COR-L47 (cell line): Measurements from ENCODE around the gene RNF113B.

Source experiments
- DNase-seq: peaks from one replicate; lab custom pipeline; 2025; lab: John Stamatoyannopoulos, UW

Gene RNF113B

DNA sequence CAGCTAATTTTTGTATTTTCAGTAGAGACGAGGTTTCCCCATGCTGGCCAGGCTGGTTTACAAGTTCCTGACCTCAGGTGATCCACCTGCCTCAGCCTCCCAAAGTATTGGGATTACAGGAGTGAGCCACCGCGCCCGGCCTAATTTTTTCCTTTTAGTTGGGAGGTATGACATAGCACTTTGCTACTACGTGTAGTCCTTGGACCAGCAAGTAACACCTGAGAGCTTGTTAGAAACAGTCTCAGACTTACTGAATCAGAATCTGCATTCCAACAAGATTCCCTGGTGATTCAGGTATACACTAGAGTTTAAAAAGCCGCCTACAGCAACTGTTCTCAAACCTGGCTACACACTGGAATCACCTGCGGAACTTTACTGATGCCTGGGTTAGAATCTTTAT, 36.0 kb downstream of the RNF113B start:
- DNase-seq = no peak

DNA sequence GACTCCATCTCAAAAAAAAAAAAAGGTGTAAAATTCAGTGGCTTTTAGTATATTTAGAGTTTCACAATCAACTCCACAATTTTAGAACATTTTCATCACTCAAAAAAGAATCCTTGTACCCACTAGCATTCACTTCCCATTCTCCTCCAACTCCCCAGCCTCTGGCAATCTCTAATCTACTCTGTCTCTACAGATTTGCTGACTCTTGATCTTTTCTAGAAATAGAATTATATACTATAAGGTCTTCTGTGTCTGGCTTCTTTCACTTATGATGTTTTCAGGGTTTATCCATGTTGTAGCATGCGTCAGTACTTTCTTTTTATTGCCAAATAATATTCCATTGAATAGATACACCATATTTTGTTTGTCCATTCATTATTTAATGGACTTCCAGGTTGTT, 42.2 kb downstream of the RNF113B start:
- no peak for DNase-seq

GRCh38 chr13:98133946-98134345, 43.1 kb downstream of the RNF113B start:
- no peak for DNase-seq

DNA sequence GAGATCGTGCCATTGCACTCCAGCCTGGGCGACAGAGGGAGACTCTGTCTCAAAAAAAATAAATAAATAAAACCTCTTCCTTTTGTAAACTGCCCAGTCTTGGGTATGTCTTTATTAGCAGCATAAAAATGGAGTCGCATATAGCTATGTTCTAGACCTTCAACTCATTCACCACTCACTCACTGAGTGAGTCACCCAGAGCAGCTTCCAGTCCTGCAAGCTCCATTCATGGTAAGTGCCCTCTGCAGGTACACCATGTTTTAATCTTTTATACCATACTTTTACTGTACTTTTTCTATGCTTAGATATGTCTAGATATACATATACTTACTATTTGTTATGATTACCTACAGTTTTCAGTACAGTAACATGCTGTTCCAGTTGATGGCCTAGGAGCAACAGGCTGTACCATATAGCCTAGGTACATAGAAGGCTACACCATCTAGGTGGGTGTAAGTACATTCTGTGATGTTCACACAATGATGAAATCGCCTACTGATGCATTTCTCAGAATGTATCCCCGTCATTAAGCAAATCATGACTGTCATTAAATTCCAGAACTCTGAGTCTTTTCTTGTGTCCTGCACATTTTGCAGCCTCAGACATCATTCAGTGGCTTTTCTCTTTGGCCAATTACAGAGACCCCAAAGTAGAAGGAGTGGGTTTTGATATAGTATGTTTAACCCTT, 47.9 kb downstream of the RNF113B start:
- DNase-seq = no peak
